HepG2 (cell line): Measurements from ENCODE around the gene PAK6. TPM values are rescaled to one million over a fixed set of nuclear protein-coding genes. Genes with fewer than 3 reads are reported as not detected.

ENCODE experiments used
- ATAC-seq: fragments of 200-7000 bp; cut with Tn5 transposase; 3 replicates; pipeline ENCODE4 v1.9.1; 2020; ENCODE audit warnings: mild to moderate bottlenecking, moderate library complexity
- BruUV-seq: library from RNA; stranded (reverse); fragments of 400-500 nt; replicated peaks from 2 replicates; lab custom pipeline; 2021; lab: Mats Ljungman, UMichigan
- CTCF ChIA-PET: fragments of 300-600 bp; formaldehyde crosslinking; extraction: SDS; loops from one replicate; lab custom pipeline; 2021; ENCODE audit warnings: low total read pairs, inconsistent platforms, low intra/inter-chr PET ratio; lab: Yijun Ruan, JAX
- POLR2A ChIA-PET: fragments of 350-600 bp; sonication (Branson Sonifier 250); formaldehyde crosslinking; loops from one replicate; lab custom pipeline; 2020; ENCODE audit warnings: antibody characterized with exemption, inconsistent platforms; lab: Yijun Ruan, JAX
- DNase-seq: peaks from one replicate; pipeline ENCODE4 v3.0.0-alpha.2; 2015; ENCODE audit warnings: low spot score
- FAIRE-seq: peaks from 3 replicates; lab custom pipeline; 2011; peaks lifted over from hg19 to GRCh38; lab: Jason Lieb, UNC
- H2AFZ ChIP-seq: one replicate; pipeline ENCODE4 v1.6.1; 2011; ENCODE audit warnings: low read length, inconsistent platforms
- H3K27ac ChIP-seq: fragments of 300-600 bp; 3 replicates; pipeline ENCODE4 v1.8.0; 2011; ENCODE audit warnings: mixed run types, mild to moderate bottlenecking, mixed read lengths, low read length, inconsistent platforms; ENCODE audit not compliant: insufficient read depth; ENCODE audit errors: extremely low read length
- H3K27me3 ChIP-seq, 2 experiments: fragments of 200-600 bp in 1 of 2; 2 replicates in 1 of 2; 3 replicates in 1 of 2; pipeline versions ENCODE4 v1.6.0 to v1.8.0; 2011; ENCODE audit warnings: low read length in 2 of 2, mild to moderate bottlenecking in 2 of 2, moderate library complexity in 2 of 2, inconsistent platforms in 1 of 2; ENCODE audit not compliant: insufficient read depth in 2 of 2, control insufficient read depth in 1 of 2
- H3K36me3 ChIP-seq, 2 experiments: fragments of 200-600 bp in 1 of 2; replicated peaks in 1 of 2; 2 replicates in 1 of 2; 3 replicates in 1 of 2; pipeline versions ENCODE4 v1.5.1 to v1.8.0; 2011; ENCODE audit warnings: low read length in 2 of 2, inconsistent platforms in 1 of 2; ENCODE audit not compliant: insufficient read depth in 2 of 2, control insufficient read depth in 1 of 2
- H3K4me1 ChIP-seq: 2 replicates; pipeline ENCODE4 v1.5.1; 2012; ENCODE audit warnings: low read length, inconsistent platforms; ENCODE audit not compliant: insufficient read depth
- H3K4me2 ChIP-seq: 2 replicates; pipeline ENCODE4 v1.6.0; 2011; ENCODE audit warnings: low read depth, low read length, inconsistent platforms
- H3K4me3 ChIP-seq, 3 experiments: fragments of 200-600 bp in 1 of 3; sonication (generic), shearing (Covaris generic) in 1 of 3; replicated peaks in 1 of 3; 2 replicates each; pipeline ENCODE4 v1.5.1; 2011 to 2016; ENCODE audit warnings: low read length in 3 of 3, inconsistent platforms in 2 of 3, low read depth in 2 of 3, mild to moderate bottlenecking in 2 of 3, control low read depth in 1 of 3, mixed read lengths in 1 of 3; ENCODE audit not compliant: insufficient read depth in 1 of 3
- H3K79me2 ChIP-seq: one replicate; pipeline ENCODE4 v1.6.1; 2011; ENCODE audit warnings: low read length, inconsistent platforms; ENCODE audit not compliant: insufficient read depth
- H3K9ac ChIP-seq: 2 replicates; pipeline ENCODE4 v1.6.0; 2011; ENCODE audit warnings: mild to moderate bottlenecking, low read depth, low read length, inconsistent platforms; ENCODE audit not compliant: insufficient read depth
- H3K9me3 ChIP-seq: 2 replicates; pipeline ENCODE4 v1.5.1; 2012; ENCODE audit warnings: mild to moderate bottlenecking, low read length
- H4K20me1 ChIP-seq: 2 replicates; pipeline ENCODE4 v1.6.0; 2011; ENCODE audit warnings: inconsistent platforms, mild to moderate bottlenecking, low read length, moderate library complexity; ENCODE audit not compliant: insufficient read depth
- ATRX ChIP-seq: sonication (generic); formaldehyde crosslinking; IDR thresholded peaks from 2 replicates; pipeline ENCODE4 v1.4.0; 2020; ENCODE audit warnings: missing genetic modification reagents, borderline replicate concordance
- DBP ChIP-seq: sonication (generic); formaldehyde crosslinking; IDR thresholded peaks from 2 replicates; pipeline ENCODE4 v1.4.0; 2020; ENCODE audit warnings: missing genetic modification reagents; ENCODE audit errors: not compliant biosample characterization
- FOXM1 ChIP-seq: sonication (generic); formaldehyde crosslinking; IDR thresholded peaks from 2 replicates; pipeline ENCODE4 v1.5.0; 2020; ENCODE audit warnings: missing genetic modification reagents
- HOXA9 ChIP-seq: sonication (generic); formaldehyde crosslinking; IDR thresholded peaks from 2 replicates; pipeline ENCODE4 v1.8.1; 2022; ENCODE audit warnings: missing genetic modification reagents, mild to moderate bottlenecking, moderate library complexity, borderline replicate concordance
- NFIC ChIP-seq: IDR thresholded peaks from 2 replicates; pipeline ENCODE4 v1.6.1; 2012; ENCODE audit warnings: mild to moderate bottlenecking, low read length, inconsistent platforms
- REPIN1 ChIP-seq: sonication (generic); formaldehyde crosslinking; IDR thresholded peaks from 2 replicates; pipeline ENCODE4 v1.8.0; 2022; ENCODE audit warnings: missing genetic modification reagents, low read depth, mild to moderate bottlenecking, borderline replicate concordance
- RFX1 ChIP-seq: fragments of 450-650 bp; IDR thresholded peaks from 2 replicates; pipeline ENCODE4 v1.6.1; 2017
- SAFB2 ChIP-seq: sonication (generic); formaldehyde crosslinking; IDR thresholded peaks from 2 replicates; pipeline ENCODE4 v1.5.1; 2020; ENCODE audit warnings: missing genetic modification reagents, low read depth, mild to moderate bottlenecking, borderline replicate concordance
- TAF15 ChIP-seq: fragments of 200-400 bp; formaldehyde crosslinking; IDR thresholded peaks from one replicate; pipeline ENCODE4 v1.6.1; 2018; ENCODE audit warnings: mild to moderate bottlenecking, low read depth, low read length; ENCODE audit not compliant: poor library complexity, severe bottlenecking
- TCF7 ChIP-seq: sonication (generic); IDR thresholded peaks from 2 replicates; pipeline ENCODE4 v1.6.1; 2016; ENCODE audit warnings: antibody characterized with exemption, low read depth
- TOPORS ChIP-seq: sonication (generic); formaldehyde crosslinking; IDR thresholded peaks from 2 replicates; pipeline ENCODE4 v1.8.0; 2023; ENCODE audit warnings: mild to moderate bottlenecking, missing genetic modification reagents
- ZFP82 ChIP-seq: sonication (generic); formaldehyde crosslinking; IDR thresholded peaks from 2 replicates; pipeline ENCODE4 v1.5.1; 2020; ENCODE audit warnings: mild to moderate bottlenecking, missing genetic modification reagents, borderline replicate concordance
- ZGPAT ChIP-seq: IDR thresholded peaks from 2 replicates; pipeline ENCODE4 v1.6.1; 2016; ENCODE audit warnings: mild to moderate bottlenecking
- ZNF225 ChIP-seq: sonication (generic); formaldehyde crosslinking; IDR thresholded peaks from 2 replicates; pipeline ENCODE4 v1.4.0; 2020; ENCODE audit warnings: mild to moderate bottlenecking, missing genetic modification reagents
- ZNF232 ChIP-seq: sonication (generic); formaldehyde crosslinking; IDR thresholded peaks from 2 replicates; pipeline ENCODE4 v1.4.0; 2020; ENCODE audit warnings: missing genetic modification reagents, borderline replicate concordance
- ZNF343 ChIP-seq: sonication (generic); formaldehyde crosslinking; IDR thresholded peaks from 2 replicates; pipeline ENCODE4 v1.4.0; 2020; ENCODE audit warnings: mild to moderate bottlenecking, missing genetic modification reagents
- ZNF547 ChIP-seq: sonication (generic); formaldehyde crosslinking; IDR thresholded peaks from 2 replicates; pipeline ENCODE4 v1.5.1; 2020; ENCODE audit warnings: mild to moderate bottlenecking, missing genetic modification reagents
- ZNF598 ChIP-seq: sonication (generic); formaldehyde crosslinking; IDR thresholded peaks from 2 replicates; pipeline ENCODE4 v1.5.1; 2020; ENCODE audit warnings: mild to moderate bottlenecking, missing genetic modification reagents, borderline replicate concordance
- ZNF879 ChIP-seq: sonication (generic); formaldehyde crosslinking; IDR thresholded peaks from 2 replicates; pipeline ENCODE4 v1.8.1; 2023; ENCODE audit warnings: missing genetic modification reagents
- WGBS: methylation state at CpG from one replicate; pipeline ENCODE4 v1.1.6; 2017; ENCODE audit warnings: low lambda C conversion rate; 5-methylcytosine and 5-hydroxymethylcytosine counted together
- in situ Hi-C: cut with HindIII; loops from 2 replicates; pipeline ENCODE4 v1.10.0; 2017; ENCODE audit warnings: low pct_unique_long_range_greater_than_20kb; ENCODE audit not compliant: extremely low pct_ligation_motif_present
- intact Hi-C: fragments of 100-400 bp; cut with micrococcal nuclease; formaldehyde crosslinking; loops from one replicate; pipeline ENCODE4 v1.10.0; 2022; ENCODE audit not compliant: unreplicated experiment
- polyA plus RNA-seq, 8 experiments: library from polyadenylated mRNA; depleted of rRNA in 3 of 8; stranded (reverse) in 7 of 8; unstranded in 1 of 8; fragments of >200 nt; fragmentation: Illumina TruSeq in 4 of 8; extraction: Trizol in 4 of 8; gene quantifications; 2 replicates each; pipeline versions ENCODE4 v1.2.1 to v1.2.3, GENCODE V29; 2011 to 2016; ENCODE audit warnings: low read depth in 4 of 8, missing spikeins in 1 of 8, mixed read lengths in 1 of 8; ENCODE audit not compliant: insufficient read depth in 1 of 8
- total RNA-seq, 5 experiments: library from RNA; depleted of rRNA; stranded (reverse); fragments of >200 nt; fragmentation: Illumina TruSeq; extraction: Trizol; gene quantifications; 2 replicates each; pipeline ENCODE4 v1.2.3, GENCODE V29; 2016; ENCODE audit warnings: low read depth in 1 of 5

PAK6 gene
- total and polyA plus RNA-seq, 2 of the 13 experiments (the other 11 are each of a cell fraction or from before 2014, with no cell fraction given), result 0.07 TPM; not detected in 1

GRCh38 chr15:40302981-40303380 lies 64.1 kb downstream of the PAK6 start:
- BruUV-seq, result no TSS peak
- no peaks in the 10 kb centered on the region for H3K79me2 ChIP-seq
- no peaks in the 10 kb centered on the region for H4K20me1 ChIP-seq
- no peak for DNase-seq
- CTCF ChIA-PET, result no interaction called here
- H3K27me3 ChIP-seq, result peaks cover 7 to 69% of the 10 kb centered on the region in 2 experiments
- H2AFZ ChIP-seq, result no peak overlapping the region
- H3K9me3 ChIP-seq, result no peaks in the 10 kb centered on the region
- TF ChIP-seq ZNF232 (CRISPR knock-in tag), result no peak
- no peak for TF ChIP-seq DBP (CRISPR knock-in tag)
- no peak for TF ChIP-seq ZNF547 (CRISPR knock-in tag)
- TF ChIP-seq ZNF225 (CRISPR knock-in tag), result no peak
- TF ChIP-seq REPIN1, result no peak
- no peak for TF ChIP-seq ZNF598 (CRISPR knock-in tag)
- no peak for TF ChIP-seq TOPORS (CRISPR knock-in tag)
- TF ChIP-seq SAFB2 (CRISPR knock-in tag), result no peak
- TF ChIP-seq ATRX (CRISPR knock-in tag), result no peak
- no peak for TF ChIP-seq RFX1
- TF ChIP-seq NFIC, result no peak
- TF ChIP-seq ZFP82 (CRISPR knock-in tag), result no peak
- no peak for TF ChIP-seq ZNF879
- no peak for TF ChIP-seq TCF7
- no peak for TF ChIP-seq FOXM1 (CRISPR knock-in tag)
- TF ChIP-seq ZNF343 (CRISPR knock-in tag), result no peak
- TF ChIP-seq HOXA9 (CRISPR knock-in tag), result no peak
- no peak for TF ChIP-seq TAF15
- no peak for TF ChIP-seq ZGPAT (CRISPR knock-in tag)
- H3K4me1 ChIP-seq, result no peaks in the 10 kb centered on the region
- POLR2A ChIA-PET, result no interaction called here
- no peak overlapping the region for H3K27ac ChIP-seq
- no peak for FAIRE-seq
- in situ Hi-C loops, result no loop called here
- H3K4me2 ChIP-seq, result no peak overlapping the region
- 21% methylated on average over 6 of the region's 11 CpGs for WGBS
- no peaks in the 10 kb centered on the region for H3K36me3 ChIP-seq
- intact Hi-C loops, result no loop called here
- no peak for ATAC-seq
- H3K4me3 ChIP-seq, result no peak overlapping the region
- H3K9ac ChIP-seq, result no peak overlapping the region
